Activated CD4-positive, CD25-positive, alpha-beta regulatory T cell treated with anti-CD3 and anti-CD28 coated beads, Interleukin-2, amount 50 U/mL, for 16 hours (primary cell): ENCODE measurements around the gene DNAJC18.

Source experiments
- DNase-seq: peaks from one replicate; pipeline ENCODE4 v3.0.0-alpha.2; 2020; ENCODE audit warnings: low read depth, low spot score

Gene DNAJC18

GRCh38 chr5:139403787-139404483 is 35.4 kb downstream of the DNAJC18 start, which contains the start of gene SPATA24:
Gene SPATA24, minus strand, starts transcription at chr5:139404089. Its CDS starts 29 bp downstream, at chr5:139404060.
- DNase-seq, result peak; percentile 98

GRCh38 chr5:139403418-139403786 is 35.9 kb downstream of the DNAJC18 start:
- DNase-seq, result no peak

GRCh38 chr5:139402561-139403158 is 36.7 kb downstream of the DNAJC18 start:
- no peak for DNase-seq

GRCh38 chr5:139401546-139401945 is 37.8 kb downstream of the DNAJC18 start:
- DNase-seq, result no peak

GRCh38 chr5:139399501-139400121 is 39.7 kb downstream of the DNAJC18 start:
- no peak for DNase-seq

- DNase-seq, result no peak
Measured at GRCh38 chr5:139397921-139398320, 41.4 kb downstream of the DNAJC18 start.

GRCh38 chr5:139396691-139397090 is 42.6 kb downstream of the DNAJC18 start:
- DNase-seq, result no peak

GRCh38 chr5:139395844-139396640 is 43.3 kb downstream of the DNAJC18 start:
- no peak for DNase-seq

GRCh38 chr5:139394654-139395566 is 44.4 kb downstream of the DNAJC18 start, which contains the start of gene PROB1:
Gene PROB1, minus strand, starts transcription at chr5:139395104. Its CDS starts 23 bp downstream, at chr5:139395081.
- no peak for DNase-seq

GRCh38 chr5:139394123-139394653 is 45.1 kb downstream of the DNAJC18 start:
- DNase-seq, result no peak

GRCh38 chr5:139393497-139394122 is 45.7 kb downstream of the DNAJC18 start:
- DNase-seq, result no peak

GRCh38 chr5:139392678-139393496 is 46.4 kb downstream of the DNAJC18 start:
- DNase-seq, result peak; percentile 49

GRCh38 chr5:139392324-139392677 is 47.0 kb downstream of the DNAJC18 start:
- DNase-seq, result no peak

GRCh38 chr5:139391570-139392323 is 47.6 kb downstream of the DNAJC18 start:
- no peak for DNase-seq

GRCh38 chr5:139390639-139391569 is 48.4 kb downstream of the DNAJC18 start:
- no peak for DNase-seq

GRCh38 chr5:139389701-139390638 is 49.4 kb downstream of the DNAJC18 start, which contains the start of gene MZB1:
Gene MZB1, minus strand, starts transcription at chr5:139389913. Its CDS starts 57 bp downstream, at chr5:139389856.
- no peak for DNase-seq
